ENCODE results near the gene INO80E.
"Not testable (repeated sequence)": the region's sequence is repeated elsewhere in the genome, so short reads cannot be mapped to it uniquely, and the experiment has no call there.

The INO80E gene

DNA sequence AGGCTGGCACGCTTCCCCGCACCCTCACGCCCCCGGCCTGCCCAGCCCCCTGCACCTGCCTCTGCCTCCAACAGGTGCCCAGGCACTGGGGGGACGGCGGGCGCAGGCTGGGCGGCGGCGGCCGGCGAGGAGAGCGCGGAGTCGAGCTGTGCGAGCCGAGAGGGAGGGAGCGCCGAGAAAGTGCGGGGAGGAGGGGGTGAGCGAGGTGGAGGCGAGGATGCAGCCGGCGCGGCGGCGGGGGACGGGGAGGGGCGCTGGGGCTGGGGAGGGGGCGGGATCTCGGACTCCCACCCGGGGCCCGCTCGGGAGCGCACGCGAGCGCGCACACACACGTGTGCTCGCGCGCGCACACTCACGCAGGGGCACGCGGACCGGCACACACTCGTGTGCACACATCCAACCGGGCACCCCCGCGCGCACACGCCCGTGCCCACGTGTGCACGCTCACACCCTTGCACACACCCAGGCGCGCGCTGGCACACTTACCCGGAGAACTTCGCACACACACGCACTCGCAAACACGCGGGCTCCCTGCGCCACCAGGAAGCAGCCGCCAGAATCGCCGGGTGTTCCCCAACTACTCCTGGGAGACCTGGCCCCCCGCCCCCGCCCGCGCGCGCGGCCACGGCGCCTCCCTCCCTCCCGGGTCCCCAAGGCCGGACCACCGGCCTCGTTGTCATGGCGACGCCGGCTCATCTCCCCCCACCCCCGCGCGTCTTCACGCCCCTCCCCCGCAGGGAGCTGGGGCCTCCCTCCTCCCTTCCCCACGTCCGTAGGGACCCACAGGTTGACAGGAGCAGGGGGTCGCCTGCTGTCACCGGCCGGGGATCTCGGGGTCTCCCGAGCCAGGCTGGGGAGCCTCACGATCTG lies 15.0 kb downstream of the INO80E start, which contains the start of gene DOC2A:
Gene DOC2A (minus strand): TSS at position 184 of the 870 bp plus-strand sequence. CDS start 805 bp downstream, outside the sequence.
- no peak for DNase-seq (ENCODE audit: low read depth)

DNA sequence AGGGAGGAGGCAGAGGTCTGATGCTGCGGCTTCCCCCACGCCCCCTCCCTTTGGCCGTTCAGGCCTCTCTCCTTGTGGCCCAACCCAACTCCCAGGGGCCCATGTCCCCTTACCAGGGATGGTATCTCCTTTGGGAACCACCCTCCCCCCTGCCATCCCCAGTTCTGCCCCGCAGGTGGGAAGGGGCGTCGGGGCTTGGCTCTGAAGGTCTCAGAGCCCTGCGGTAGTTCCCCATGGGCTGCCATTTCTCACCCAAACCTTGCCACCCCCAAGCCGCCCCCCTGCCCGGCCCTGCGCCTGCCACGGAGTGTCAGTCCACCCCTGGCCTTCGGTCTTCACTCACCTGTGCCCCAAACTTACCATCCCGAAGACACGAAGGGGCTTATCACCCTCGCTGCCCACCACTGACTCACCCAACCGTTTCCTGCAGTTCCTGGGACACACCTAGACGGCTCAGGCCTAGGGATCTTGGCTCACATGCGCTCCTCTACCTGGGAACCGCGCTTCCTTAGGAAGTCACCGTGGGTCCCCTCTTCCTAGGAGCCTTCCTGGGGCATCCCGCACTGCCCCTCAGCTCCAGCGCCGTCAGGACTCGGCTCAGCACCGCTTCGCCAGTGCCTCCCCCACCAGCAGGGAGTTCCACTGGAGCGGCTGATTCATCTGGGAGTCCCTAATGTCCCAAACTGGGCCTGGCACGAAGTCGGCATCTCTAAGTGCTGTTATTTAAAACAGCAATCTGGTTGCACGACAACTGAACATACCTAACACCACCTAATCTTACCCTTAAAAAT lies 15.9 kb downstream of the INO80E start:
- DNase-seq (ENCODE audit: low read depth), result no peak

- DNase-seq (ENCODE audit: low read depth), result not testable (repeated sequence)
Observed at GRCh38 chr16:30012598-30012997, 16.6 kb downstream of the INO80E start.

GRCh38 chr16:30015450-30015849 lies 19.4 kb downstream of the INO80E start:
- DNase-seq (ENCODE audit: low read depth), result not testable (repeated sequence)

GRCh38 chr16:30016555-30017276 lies 20.7 kb downstream of the INO80E start:
- DNase-seq (ENCODE audit: low read depth), result no peak

- no peak for DNase-seq (ENCODE audit: low read depth)
Observed at GRCh38 chr16:30017277-30017656, 21.2 kb downstream of the INO80E start.

DNA sequence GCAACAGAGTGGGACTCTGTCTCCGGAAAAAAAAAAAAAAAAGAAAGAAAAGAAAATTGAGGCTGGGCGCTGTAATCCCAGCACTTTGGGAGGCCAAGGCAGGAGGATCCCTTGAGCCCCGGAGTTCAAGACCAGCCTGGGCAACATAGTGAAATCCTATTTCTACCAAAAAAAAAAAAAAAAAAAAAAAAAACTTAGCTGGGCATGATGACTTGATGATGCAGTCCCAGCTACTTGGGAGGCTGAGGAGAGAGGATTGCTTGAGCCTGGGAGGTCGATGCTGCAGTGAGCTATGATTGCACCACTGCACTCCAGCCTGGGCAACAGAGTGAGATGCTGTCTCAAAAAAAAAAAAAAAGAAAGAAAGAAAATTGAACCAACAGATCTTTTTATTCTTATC lies 21.9 kb downstream of the INO80E start:
- not testable (repeated sequence) for DNase-seq (ENCODE audit: low read depth)

DNA sequence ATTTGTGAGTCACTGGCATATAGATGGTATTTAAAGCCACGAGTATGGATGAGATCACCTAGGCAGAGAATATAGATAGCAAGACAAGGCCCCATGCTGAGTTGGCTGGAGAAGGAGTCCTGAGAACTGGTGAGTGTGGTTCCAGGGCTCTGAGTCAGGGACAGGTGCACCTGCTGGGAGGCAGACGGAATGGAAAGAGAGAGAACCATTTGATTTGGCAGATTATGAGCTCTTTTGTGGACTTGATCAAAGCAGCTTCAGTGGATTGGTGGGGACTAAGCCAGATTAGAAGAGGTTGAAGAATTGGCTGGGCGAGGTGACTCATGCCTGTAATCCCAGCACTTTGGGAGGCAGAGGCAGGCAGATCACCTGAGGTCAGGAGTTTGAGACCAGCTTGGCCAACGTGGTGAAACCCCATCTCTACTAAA lies 22.7 kb downstream of the INO80E start:
- no peak for DNase-seq (ENCODE audit: low read depth)

GRCh38 chr16:30022887-30023286 lies 26.8 kb downstream of the INO80E start, which contains the start of gene C16orf92:
TSS of gene C16orf92 (plus strand) at chr16:30023198. CDS start at chr16:30023341, 143 bp downstream.
- no peak for DNase-seq (ENCODE audit: low read depth)

DNA sequence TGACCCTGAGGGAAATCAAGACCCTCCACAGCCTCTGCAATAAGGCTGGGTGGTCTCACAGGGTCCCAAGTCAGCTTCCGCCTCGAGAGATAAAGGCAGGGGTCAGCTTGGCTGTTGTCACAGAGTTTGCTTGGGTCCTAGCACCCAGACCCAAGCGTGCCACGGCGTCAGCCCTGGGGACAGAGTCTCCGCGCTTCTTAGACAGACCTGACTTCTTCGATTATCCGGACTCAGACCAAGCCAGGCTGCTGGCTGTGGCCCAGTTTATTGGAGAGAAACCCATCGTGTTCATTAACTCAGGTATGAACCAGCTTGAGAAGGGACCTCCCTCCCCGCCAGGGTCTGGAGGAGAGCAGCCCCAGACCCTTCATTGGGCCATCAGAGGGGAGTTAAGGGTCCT lies 27.5 kb downstream of the INO80E start:
- no peak for DNase-seq (ENCODE audit: low read depth)

GRCh38 chr16:30024451-30024850 lies 28.4 kb downstream of the INO80E start:
- no peak for DNase-seq (ENCODE audit: low read depth)

DNA sequence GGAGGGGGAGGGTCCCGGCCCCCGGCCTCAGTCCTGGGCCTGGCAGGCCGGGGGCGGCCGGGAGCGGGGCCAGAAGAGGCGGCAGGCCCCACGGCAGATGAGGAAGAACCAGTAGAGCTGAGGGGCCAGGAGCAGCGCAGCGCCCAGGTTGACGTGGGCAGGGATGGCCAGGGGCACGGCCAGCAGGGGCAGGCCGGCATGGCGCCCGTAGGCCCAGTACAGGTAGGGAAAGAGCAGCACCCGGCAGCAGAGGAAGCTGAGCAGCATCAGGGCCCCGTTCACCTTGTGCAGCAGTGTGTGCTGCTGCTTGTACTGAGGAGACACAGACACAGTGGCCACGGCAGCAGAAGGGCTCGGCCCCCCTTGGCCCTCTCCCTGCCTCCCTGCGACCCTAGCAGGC lies 29.1 kb downstream of the INO80E start:
- no peak for DNase-seq (ENCODE audit: low read depth)

DNA sequence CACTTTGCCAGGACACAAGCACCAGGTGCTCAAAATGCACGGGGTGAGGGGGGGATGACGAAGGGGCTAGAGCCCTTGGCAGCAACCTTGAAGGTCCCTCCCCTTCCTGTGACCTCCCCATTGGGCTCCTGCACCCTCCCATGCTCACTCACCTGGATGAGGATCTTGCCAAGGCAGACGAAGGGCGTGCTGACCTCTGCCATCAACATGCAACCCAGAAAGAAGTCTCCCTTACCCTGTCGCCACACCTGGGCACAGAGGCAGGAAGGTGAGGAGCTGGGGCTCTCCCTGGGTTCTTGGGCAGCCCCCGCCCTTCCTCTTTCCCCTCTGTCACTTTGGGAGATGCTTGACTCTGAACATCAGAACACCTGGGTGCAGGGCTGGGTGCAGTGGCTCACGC lies 29.5 kb downstream of the INO80E start:
- DNase-seq (ENCODE audit: low read depth), result no peak

DNA sequence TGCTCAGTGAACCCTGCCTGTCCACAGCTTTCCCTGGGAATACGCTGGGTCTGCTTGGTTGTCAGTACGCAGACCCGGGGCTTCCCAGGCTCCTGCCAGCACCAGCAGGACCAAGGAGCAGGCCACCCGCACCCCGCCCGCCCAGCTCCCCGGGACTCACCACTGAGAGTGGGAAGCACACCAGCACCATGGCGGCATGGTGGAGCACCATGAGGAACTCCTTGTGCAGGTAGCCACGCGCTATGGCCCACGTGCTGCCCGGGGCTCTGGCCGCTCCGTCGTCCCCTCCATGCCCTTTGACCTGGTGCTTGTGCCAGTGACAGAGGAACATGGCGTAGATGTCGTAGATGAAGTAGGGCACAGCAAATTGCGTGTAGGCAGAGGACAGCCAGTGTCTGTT lies 30.4 kb downstream of the INO80E start:
- DNase-seq (ENCODE audit: low read depth), result no peak

DNA sequence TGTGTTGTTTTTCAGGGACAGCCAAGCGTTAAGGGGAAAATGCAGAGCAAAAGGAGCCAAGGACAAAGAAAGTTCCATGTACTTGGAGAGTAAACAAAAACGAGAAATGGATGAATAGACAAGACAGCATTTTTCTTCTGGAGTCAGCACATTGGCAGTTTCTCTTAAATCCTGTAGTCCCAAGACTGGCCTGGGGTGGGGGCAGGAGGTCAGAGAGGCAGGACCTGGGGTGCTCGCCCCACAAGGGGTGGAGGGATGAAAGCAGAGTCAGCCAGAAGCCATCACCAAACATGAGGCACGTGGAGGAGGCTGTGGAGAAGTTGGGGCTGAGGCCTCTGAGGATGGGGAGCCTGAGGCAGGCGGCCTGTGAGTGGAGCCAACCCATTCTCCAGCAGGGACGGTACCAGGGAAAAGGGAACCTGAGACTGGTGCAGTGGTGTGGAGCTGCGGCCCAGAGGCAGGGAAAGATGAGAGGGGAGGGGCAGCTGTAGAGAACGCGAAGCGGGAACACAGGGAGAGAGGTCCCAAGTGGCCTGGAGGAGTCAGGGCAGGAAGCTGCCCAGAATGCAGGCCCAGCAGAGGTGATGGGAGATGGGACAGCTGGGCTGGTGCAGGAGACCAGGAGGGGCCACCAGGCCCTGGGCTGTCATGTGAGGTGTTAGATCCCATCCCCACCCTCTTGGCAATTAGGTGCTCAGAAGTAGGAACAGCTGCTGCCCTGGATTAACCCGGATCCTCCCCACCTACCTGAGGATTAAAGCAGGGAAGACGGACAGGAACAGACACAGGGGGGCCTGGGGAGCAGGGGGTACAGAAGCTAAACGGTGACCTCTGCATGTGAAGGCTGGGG lies 31.8 kb downstream of the INO80E start:
- DNase-seq (ENCODE audit: low read depth), result no peak

- DNase-seq (ENCODE audit: low read depth), result no peak
Observed at GRCh38 chr16:30028438-30029076, 32.5 kb downstream of the INO80E start.

DNA sequence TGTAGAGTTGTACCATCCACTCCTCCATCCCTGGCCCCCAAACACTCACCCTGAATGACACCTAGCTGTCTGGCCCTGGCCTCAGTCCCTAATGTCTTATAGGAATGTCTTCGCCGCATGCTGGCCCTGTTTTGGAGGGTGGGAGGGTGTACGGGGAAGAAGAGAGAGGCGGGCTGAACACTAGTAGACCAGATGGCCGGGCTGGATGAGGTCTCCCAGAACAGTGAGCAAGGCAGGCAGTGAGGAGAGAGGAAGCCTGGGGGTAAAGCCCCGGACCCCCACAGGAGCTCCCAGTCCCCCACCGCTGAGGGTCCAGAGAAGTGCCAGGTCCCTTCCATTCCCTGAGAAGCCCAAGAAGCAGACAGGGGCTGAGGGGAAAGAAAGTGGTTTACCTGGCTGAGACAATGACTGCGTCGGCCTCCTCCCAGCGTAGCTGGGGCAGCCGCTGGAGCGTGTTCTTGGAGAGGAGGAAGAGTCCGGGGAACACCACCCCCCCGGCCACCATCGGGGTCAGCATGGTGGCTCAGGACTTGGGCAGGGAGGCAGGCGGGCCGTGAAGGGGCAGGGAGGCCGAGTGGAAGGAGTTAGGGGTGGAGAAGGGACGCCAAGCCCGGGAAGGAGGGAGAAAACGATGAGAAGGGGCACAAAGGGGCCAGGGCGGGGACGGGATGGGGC lies 34.1 kb downstream of the INO80E start:
- DNase-seq (ENCODE audit: low read depth), result no peak

- no peak for DNase-seq (ENCODE audit: low read depth)
Observed at GRCh38 chr16:30030841-30031413, 34.9 kb downstream of the INO80E start, which contains the start of gene TLCD3B. TSS of gene TLCD3B (minus strand) at chr16:30031271. CDS start at chr16:30030527, 744 bp downstream.

DNA sequence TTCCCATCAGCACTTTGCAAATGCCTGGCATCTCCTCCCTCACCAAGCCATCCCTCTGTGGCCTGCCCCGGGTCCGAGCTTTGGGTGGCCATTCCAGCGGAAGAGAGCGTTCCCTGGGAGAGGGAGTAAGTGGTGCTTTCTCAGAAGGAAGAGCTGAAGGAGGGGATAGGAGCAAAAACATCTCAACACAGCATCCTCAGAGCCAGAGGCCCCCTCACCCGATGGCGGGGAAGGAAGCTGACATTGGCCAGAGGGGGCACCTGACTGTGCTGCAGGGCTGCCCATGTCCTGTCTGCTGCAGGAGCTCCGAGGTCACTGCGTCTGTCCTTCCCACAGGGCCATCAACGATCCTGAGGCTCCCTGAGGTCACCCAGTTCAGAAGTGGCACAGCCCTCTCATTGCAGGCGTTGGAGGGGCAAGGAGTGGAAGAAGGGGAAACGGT lies 35.5 kb downstream of the INO80E start:
- DNase-seq (ENCODE audit: low read depth), result no peak
